ENCODE results near the gene TPI1.

TPI1 gene

GRCh38 chr12:6846316-6846869 is 20.9 kb upstream of the TPI1 start:
- H3K4me3 ChIP-seq (replicated peaks in 1 of 2; ENCODE audit: low read depth in 2 of 2, low read length in 2 of 2) = no peak overlapping the region
- no peak for TF ChIP-seq CTCF (IDR thresholded peaks at IDR 0.05; ENCODE audit: low read depth, low read length)
- no peak for DNase-seq (ENCODE audit: low read depth in 2 of 2)

GRCh38 chr12:6847676-6848075 is 19.7 kb upstream of the TPI1 start:
- no peak for TF ChIP-seq CTCF (IDR thresholded peaks at IDR 0.05; ENCODE audit: low read depth, low read length)
- no peak overlapping the region for H3K4me3 ChIP-seq (replicated peaks in 1 of 2; ENCODE audit: low read depth in 2 of 2, low read length in 2 of 2)
- DNase-seq (ENCODE audit: low read depth in 2 of 2) = no peak

- H3K4me3 ChIP-seq (replicated peaks in 1 of 2; ENCODE audit: low read depth in 2 of 2, low read length in 2 of 2) = no peak overlapping the region
- DNase-seq (ENCODE audit: low read depth in 2 of 2) = no peak
- TF ChIP-seq CTCF (IDR thresholded peaks at IDR 0.05; ENCODE audit: low read depth, low read length) = no peak
Observed at GRCh38 chr12:6849427-6849826, 17.9 kb upstream of the TPI1 start.

GRCh38 chr12:6849976-6850560 is 17.3 kb upstream of the TPI1 start:
- no peak for DNase-seq (ENCODE audit: low read depth in 2 of 2)
- TF ChIP-seq CTCF (IDR thresholded peaks at IDR 0.05; ENCODE audit: low read depth, low read length) = no peak
- peak overlapping the region in 1 of 2 donors; percentile 96 for H3K4me3 ChIP-seq (replicated peaks in 1 of 2; ENCODE audit: low read depth in 2 of 2, low read length in 2 of 2)

GRCh38 chr12:6850796-6851152 is 16.6 kb upstream of the TPI1 start:
- peak overlapping the region; percentile 27 to 96 for H3K4me3 ChIP-seq (replicated peaks in 1 of 2; ENCODE audit: low read depth in 2 of 2, low read length in 2 of 2)
- no peak for TF ChIP-seq CTCF (IDR thresholded peaks at IDR 0.05; ENCODE audit: low read depth, low read length)
- no peak for DNase-seq (ENCODE audit: low read depth in 2 of 2)

GRCh38 chr12:6851153-6851920 is 16.0 kb upstream of the TPI1 start, which contains the start of gene CDCA3:
TSS of gene CDCA3 (minus strand) at chr12:6851286. CDS start at chr12:6850952, 334 bp downstream.
- TF ChIP-seq CTCF (IDR thresholded peaks at IDR 0.05; ENCODE audit: low read depth, low read length) = no peak
- peak; percentile 99 for DNase-seq (ENCODE audit: low read depth in 2 of 2)

More at GRCh38 chr12:6851153-6851920, 16.0 kb upstream of the TPI1 start, which contains the start of gene CDCA3:
- peak within 1 kb of the TSS; percentile 76 to 96 for H3K4me3 ChIP-seq (replicated peaks in 1 of 2; ENCODE audit: low read depth in 2 of 2, low read length in 2 of 2)

All from cardiac fibroblast (primary cell).